Loucy (cell line): ENCODE results near the gene PCDHGA5.
"Not testable (repeated sequence)": the region's sequence is repeated elsewhere in the genome, so short reads cannot be mapped to it uniquely, and the experiment has no call there.

ENCODE experiments used
- H2AFZ ChIP-seq: fragments of 200-600 bp; sonication (generic); 2 replicates; pipeline ENCODE4 v1.6.0; 2016; ENCODE audit warnings: antibody characterized with exemption, mild to moderate bottlenecking, low read length, moderate library complexity
- H3F3A ChIP-seq: fragments of 200-600 bp; 2 replicates; pipeline ENCODE4 v1.6.0; 2016; ENCODE audit warnings: antibody characterized with exemption, low read depth, mild to moderate bottlenecking
- H3K27me3 ChIP-seq: fragments of 200-600 bp; sonication (generic); 2 replicates; pipeline ENCODE4 v1.6.1; 2014; ENCODE audit warnings: low read length, mild to moderate bottlenecking; ENCODE audit not compliant: insufficient read depth, poor library complexity, severe bottlenecking
- H3K36me3 ChIP-seq: fragments of 200-600 bp; sonication (generic); 2 replicates; pipeline ENCODE4 v1.6.1; 2016; ENCODE audit warnings: low read length; ENCODE audit not compliant: insufficient read depth
- H3K4me1 ChIP-seq: fragments of 200-600 bp; sonication (generic); 2 replicates; pipeline ENCODE4 v1.5.1; 2014; ENCODE audit warnings: low read length, mild to moderate bottlenecking; ENCODE audit not compliant: insufficient read depth, poor library complexity, severe bottlenecking
- H3K4me2 ChIP-seq: fragments of 200-600 bp; sonication (generic); 2 replicates; pipeline ENCODE4 v1.6.0; 2014; ENCODE audit warnings: antibody characterized with exemption, low read length, low read depth, mild to moderate bottlenecking; ENCODE audit not compliant: poor library complexity, severe bottlenecking
- H3K4me3 ChIP-seq: fragments of 200-600 bp; sonication (generic); 2 replicates; pipeline ENCODE4 v1.5.1; 2014; ENCODE audit warnings: low read length, mild to moderate bottlenecking, mixed read lengths; ENCODE audit not compliant: poor library complexity, severe bottlenecking
- H3K79me2 ChIP-seq: fragments of 200-600 bp; sonication (generic); 2 replicates; pipeline ENCODE4 v1.6.1; 2014; ENCODE audit warnings: low read length; ENCODE audit not compliant: insufficient read depth
- H3K9ac ChIP-seq: fragments of 200-600 bp; sonication (generic); 2 replicates; pipeline ENCODE4 v1.6.0; 2014; ENCODE audit warnings: mild to moderate bottlenecking, low read depth, low read length, moderate library complexity; ENCODE audit not compliant: poor library complexity, severe bottlenecking
- H3K9me2 ChIP-seq: fragments of 200-600 bp; sonication (generic); replicated peaks from 2 replicates; pipeline ENCODE4 v1.6.1; 2016; ENCODE audit warnings: low read depth, low read length, mixed read lengths
- H3K9me3 ChIP-seq: fragments of 200-600 bp; sonication (generic); 2 replicates; pipeline ENCODE4 v1.6.1; 2014; ENCODE audit warnings: mild to moderate bottlenecking, antibody characterized with exemption, low read length, low read depth; ENCODE audit not compliant: insufficient read depth
- H4K20me1 ChIP-seq: fragments of 200-600 bp; sonication (generic); 2 replicates; pipeline ENCODE4 v1.6.0; 2014; ENCODE audit warnings: antibody characterized with exemption, low read length, mild to moderate bottlenecking; ENCODE audit not compliant: insufficient read depth, poor library complexity, severe bottlenecking
- EZH2phosphoT487 ChIP-seq: fragments of 200-600 bp; IDR thresholded peaks from 2 replicates; pipeline ENCODE4 v1.6.1; 2018; ENCODE audit warnings: antibody characterized with exemption, mild to moderate bottlenecking, moderate library complexity, borderline replicate concordance
- TF ChIP-seq, protein P1 (sequence below): fragments of 200-600 bp; sonication (generic); conservative IDR thresholded peaks from 2 replicates; pipeline ENCODE4 v1.5.1; 2014; ENCODE audit warnings: mild to moderate bottlenecking, antibody characterized with exemption, low read length

The PCDHGA5 gene

DNA sequence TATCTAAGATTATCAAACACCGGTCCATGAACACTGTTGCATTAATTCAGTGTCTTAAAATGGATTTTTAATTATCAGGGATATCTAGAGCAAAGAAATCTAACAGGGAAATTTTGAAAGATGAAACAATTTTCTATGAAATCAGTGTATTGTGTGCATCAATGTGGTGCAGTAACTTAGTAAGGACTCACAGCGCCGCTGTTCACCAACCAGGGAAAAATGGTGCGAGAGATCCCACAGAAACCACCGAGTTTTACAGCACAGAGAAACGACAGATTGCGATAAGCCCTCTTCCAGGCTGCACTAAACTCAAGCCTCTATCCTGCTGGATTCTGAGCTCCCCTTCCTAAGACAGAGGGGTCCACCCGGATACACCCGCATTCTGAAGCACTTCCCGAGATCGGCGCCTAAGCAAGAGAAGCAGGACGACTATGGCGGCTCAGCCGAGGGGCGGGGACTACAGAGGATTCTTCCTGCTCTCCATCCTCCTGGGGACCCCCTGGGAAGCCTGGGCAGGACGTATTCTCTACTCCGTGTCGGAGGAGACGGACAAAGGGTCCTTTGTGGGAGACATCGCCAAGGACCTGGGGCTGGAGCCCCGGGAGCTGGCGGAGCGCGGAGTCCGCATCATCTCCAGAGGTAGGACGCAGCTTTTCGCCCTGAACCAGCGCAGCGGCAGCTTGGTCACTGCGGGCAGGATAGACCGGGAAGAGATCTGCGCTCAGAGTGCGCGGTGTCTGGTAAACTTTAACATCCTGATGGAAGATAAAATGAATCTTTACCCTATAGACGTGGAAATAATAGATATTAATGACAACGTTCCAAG is 18.7 kb downstream of the PCDHGA5 start, which contains the start of gene PCDHGA7:
TSS of gene PCDHGA7 (plus strand) at position 274 of the 826 bp plus-strand sequence. CDS start at position 432, 158 bp downstream.
- no peak within 1 kb of the TSS for H3K4me3 ChIP-seq

DNA sequence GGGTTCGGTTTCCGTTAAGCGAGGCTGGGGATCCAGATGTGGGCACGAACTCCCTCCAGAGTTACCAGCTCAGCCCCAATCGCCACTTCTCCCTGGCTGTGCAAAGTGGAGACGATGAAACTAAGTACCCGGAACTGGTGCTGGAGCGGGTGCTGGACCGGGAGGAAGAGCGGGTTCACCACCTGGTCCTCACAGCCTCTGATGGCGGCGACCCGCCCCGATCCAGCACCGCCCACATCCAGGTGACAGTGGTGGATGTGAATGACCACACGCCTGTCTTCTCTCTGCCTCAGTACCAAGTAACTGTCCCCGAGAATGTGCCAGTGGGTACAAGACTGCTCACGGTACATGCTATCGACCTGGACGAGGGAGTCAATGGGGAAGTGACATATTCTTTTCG is 19.4 kb downstream of the PCDHGA5 start:
- Histone ChIP-seq H4K20me1 (no peaks in the 10 kb centered on the region), H2AFZ (no peak overlapping the region), H3K9me2 (no peaks in the 10 kb centered on the region), H3K4me1 (no peaks in the 10 kb centered on the region), H3K36me3 (no peaks in the 10 kb centered on the region), H3K9ac (no peak overlapping the region), H3F3A (no peaks in the 10 kb centered on the region), H3K4me2 (no peak overlapping the region), H3K9me3 (no peaks in the 10 kb centered on the region), H3K4me3 (no peak overlapping the region), H3K27me3 (no peaks in the 10 kb centered on the region), H3K79me2 (no peaks in the 10 kb centered on the region)
- TF ChIP-seq EZH2phosphoT487, result no peak
- TF ChIP-seq, protein P1, sequence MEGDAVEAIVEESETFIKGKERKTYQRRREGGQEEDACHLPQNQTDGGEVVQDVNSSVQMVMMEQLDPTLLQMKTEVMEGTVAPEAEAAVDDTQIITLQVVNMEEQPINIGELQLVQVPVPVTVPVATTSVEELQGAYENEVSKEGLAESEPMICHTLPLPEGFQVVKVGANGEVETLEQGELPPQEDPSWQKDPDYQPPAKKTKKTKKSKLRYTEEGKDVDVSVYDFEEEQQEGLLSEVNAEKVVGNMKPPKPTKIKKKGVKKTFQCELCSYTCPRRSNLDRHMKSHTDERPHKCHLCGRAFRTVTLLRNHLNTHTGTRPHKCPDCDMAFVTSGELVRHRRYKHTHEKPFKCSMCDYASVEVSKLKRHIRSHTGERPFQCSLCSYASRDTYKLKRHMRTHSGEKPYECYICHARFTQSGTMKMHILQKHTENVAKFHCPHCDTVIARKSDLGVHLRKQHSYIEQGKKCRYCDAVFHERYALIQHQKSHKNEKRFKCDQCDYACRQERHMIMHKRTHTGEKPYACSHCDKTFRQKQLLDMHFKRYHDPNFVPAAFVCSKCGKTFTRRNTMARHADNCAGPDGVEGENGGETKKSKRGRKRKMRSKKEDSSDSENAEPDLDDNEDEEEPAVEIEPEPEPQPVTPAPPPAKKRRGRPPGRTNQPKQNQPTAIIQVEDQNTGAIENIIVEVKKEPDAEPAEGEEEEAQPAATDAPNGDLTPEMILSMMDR, result no peak

More for the DNA sequence above, 18.7 kb downstream of the PCDHGA5 start, which contains the start of gene PCDHGA7:
- Histone ChIP-seq H3K9me2 (no peaks in the 10 kb centered on the region), H3K9me3 (no peaks in the 10 kb centered on the region), H3K4me1 (no peaks in the 10 kb centered on the region), H4K20me1 (no peaks in the 10 kb centered on the region), H3K9ac (no peak within 1 kb of the TSS), H2AFZ (no peak within 1 kb of the TSS), H3K36me3 (no peaks in the 10 kb centered on the region), H3F3A (no peaks in the 10 kb centered on the region), H3K27me3 (no peaks in the 10 kb centered on the region), H3K4me2 (no peak within 1 kb of the TSS), H3K79me2 (no peaks in the 10 kb centered on the region)
- TF ChIP-seq, protein P1, result no peak
- no peak for TF ChIP-seq EZH2phosphoT487

DNA sequence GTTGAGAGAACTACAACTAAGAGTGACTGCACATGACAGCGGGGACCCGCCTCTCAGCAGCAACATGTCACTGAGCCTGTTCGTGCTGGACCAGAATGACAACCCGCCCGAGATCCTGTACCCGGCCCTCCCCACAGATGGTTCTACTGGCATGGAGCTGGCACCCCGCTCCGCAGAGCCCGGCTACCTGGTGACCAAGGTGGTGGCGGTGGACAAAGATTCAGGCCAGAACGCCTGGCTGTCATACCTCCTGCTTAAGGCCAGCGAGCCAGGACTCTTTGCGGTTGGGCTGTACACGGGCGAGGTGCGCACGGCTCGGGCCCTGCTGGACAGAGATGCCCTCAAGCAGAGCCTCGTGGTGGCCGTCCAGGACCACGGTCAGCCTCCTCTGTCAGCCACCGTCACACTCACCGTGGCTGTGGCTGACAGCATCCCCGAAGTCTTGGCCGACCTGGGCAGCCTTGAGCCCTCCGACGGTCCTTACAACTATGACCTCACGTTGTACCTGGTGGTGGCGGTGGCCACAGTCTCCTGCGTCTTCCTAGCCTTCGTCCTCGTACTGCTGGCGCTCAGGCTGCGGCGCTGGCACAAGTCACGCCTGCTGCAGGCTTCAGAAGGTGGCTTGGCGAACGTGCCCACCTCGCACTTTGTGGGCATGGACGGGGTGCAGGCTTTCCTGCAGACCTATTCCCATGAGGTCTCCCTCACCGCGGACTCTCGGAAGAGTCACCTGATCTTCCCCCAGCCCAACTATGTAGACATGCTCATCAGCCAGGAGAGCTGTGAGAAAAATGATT is 20.7 kb downstream of the PCDHGA5 start:
- no peaks in the 10 kb centered on the region for H3K36me3 ChIP-seq
- no peak overlapping the region for H3K4me3 ChIP-seq
- H3K4me1 ChIP-seq, result no peaks in the 10 kb centered on the region
- H3K79me2 ChIP-seq, result no peaks in the 10 kb centered on the region
- H4K20me1 ChIP-seq, result no peaks in the 10 kb centered on the region
- H3K9me3 ChIP-seq, result no peaks in the 10 kb centered on the region
- H2AFZ ChIP-seq, result no peak overlapping the region
- H3K9ac ChIP-seq, result no peak overlapping the region
- TF ChIP-seq, protein P1, result no peak
- no peak for TF ChIP-seq EZH2phosphoT487
- no peak overlapping the region for H3K4me2 ChIP-seq
- no peaks in the 10 kb centered on the region for H3F3A ChIP-seq
- no peaks in the 10 kb centered on the region for H3K9me2 ChIP-seq
- H3K27me3 ChIP-seq, result no peaks in the 10 kb centered on the region

DNA sequence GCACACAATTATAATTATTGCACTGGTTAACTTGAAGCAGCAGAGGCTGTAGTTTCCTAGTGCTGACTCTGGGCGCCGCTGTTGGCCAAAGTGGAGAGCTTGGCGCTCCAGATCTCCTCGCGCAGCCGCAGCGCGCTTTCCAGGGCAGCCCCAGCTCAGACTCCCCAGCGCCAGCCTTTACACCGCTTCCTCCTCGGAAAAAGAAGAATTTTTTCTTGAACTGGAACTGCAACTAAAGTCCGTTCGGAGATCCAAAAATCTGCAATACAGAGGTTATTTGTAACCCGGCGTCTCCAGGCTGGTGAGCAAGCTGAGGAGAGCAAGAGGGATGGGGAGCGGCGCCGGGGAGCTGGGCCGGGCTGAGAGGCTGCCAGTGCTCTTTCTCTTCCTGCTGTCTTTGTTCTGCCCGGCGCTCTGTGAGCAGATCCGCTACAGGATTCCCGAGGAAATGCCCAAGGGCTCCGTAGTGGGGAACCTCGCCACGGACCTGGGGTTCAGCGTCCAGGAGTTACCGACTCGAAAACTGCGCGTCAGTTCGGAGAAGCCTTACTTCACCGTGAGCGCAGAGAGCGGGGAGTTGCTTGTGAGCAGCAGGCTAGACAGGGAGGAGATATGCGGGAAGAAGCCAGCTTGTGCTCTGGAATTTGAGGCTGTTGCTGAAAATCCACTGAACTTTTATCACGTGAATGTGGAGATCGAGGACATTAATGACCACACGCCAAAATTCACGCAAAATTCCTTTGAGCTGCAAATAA is 23.8 kb downstream of the PCDHGA5 start, which contains the start of gene PCDHGB4:
TSS of gene PCDHGB4 (plus strand) at position 142 of the 755 bp plus-strand sequence. CDS start at position 329, 187 bp downstream.
- not testable (repeated sequence) for H3K4me1 ChIP-seq, H3F3A ChIP-seq, H4K20me1 ChIP-seq, H3K9me3 ChIP-seq, H3K79me2 ChIP-seq, H3K4me3 ChIP-seq, H3K9me2 ChIP-seq, H3K36me3 ChIP-seq, H2AFZ ChIP-seq, H3K4me2 ChIP-seq, H3K9ac ChIP-seq, H3K27me3 ChIP-seq
